ENCODE data around the gene FOXC1.
A peak's percentile ranks its signal among the peaks of the same experiment; 100 is the strongest.

Gene FOXC1

GRCh38 chr6:1612299-1612973 lies 2.7 kb downstream of the FOXC1 start:
- DNase-seq (ENCODE audit: low spot score) = no peak

GRCh38 chr6:1612974-1613306 lies 3.2 kb downstream of the FOXC1 start:
- DNase-seq (ENCODE audit: low spot score) = peak; percentile 60

- DNase-seq (ENCODE audit: low spot score) = no peak
Measured at GRCh38 chr6:1613346-1613687, 3.6 kb downstream of the FOXC1 start.

GRCh38 chr6:1613688-1614447 lies 4.2 kb downstream of the FOXC1 start:
- peak; percentile 60 for DNase-seq (ENCODE audit: low spot score)

GRCh38 chr6:1614448-1615150 lies 4.9 kb downstream of the FOXC1 start:
- DNase-seq (ENCODE audit: low spot score) = no peak

- no peak for DNase-seq (ENCODE audit: low spot score)
Measured at GRCh38 chr6:1615151-1615852, 5.6 kb downstream of the FOXC1 start.

GRCh38 chr6:1615853-1616420 lies 6.2 kb downstream of the FOXC1 start:
- DNase-seq (ENCODE audit: low spot score) = no peak

GRCh38 chr6:1616701-1617463 lies 7.2 kb downstream of the FOXC1 start:
- DNase-seq (ENCODE audit: low spot score) = no peak

GRCh38 chr6:1617466-1618310 lies 8.0 kb downstream of the FOXC1 start:
- DNase-seq (ENCODE audit: low spot score) = no peak

GRCh38 chr6:1618311-1619097 lies 8.8 kb downstream of the FOXC1 start:
- DNase-seq (ENCODE audit: low spot score) = no peak

GRCh38 chr6:1619098-1619672 lies 9.5 kb downstream of the FOXC1 start:
- DNase-seq (ENCODE audit: low spot score) = no peak

GRCh38 chr6:1619673-1620503 lies 10.2 kb downstream of the FOXC1 start:
- DNase-seq (ENCODE audit: low spot score) = peak; percentile 39

GRCh38 chr6:1620504-1621069 lies 10.9 kb downstream of the FOXC1 start:
- DNase-seq (ENCODE audit: low spot score) = no peak

GRCh38 chr6:1621070-1621701 lies 11.5 kb downstream of the FOXC1 start:
- no peak for DNase-seq (ENCODE audit: low spot score)

GRCh38 chr6:1622220-1622850 lies 12.6 kb downstream of the FOXC1 start:
- no peak for DNase-seq (ENCODE audit: low spot score)

GRCh38 chr6:1622851-1623768 lies 13.4 kb downstream of the FOXC1 start:
- DNase-seq (ENCODE audit: low spot score) = no peak
